Measurements from ENCODE around the gene AKT2. TPM values are rescaled to one million over a fixed set of nuclear protein-coding genes. Genes with fewer than 3 reads are reported as not detected.
A peak's percentile ranks its signal among the peaks of the same experiment; 100 is the strongest.

The AKT2 gene
- total RNA-seq, 1 donor from 2014 or later, result 163 TPM

- intact Hi-C loops (cut with micrococcal nuclease), result loop anchor here (1.0 to 10.0 kb wide), 7 partner anchors 63 to 329 kb away; partner anchors contain the start of genes C19orf47, MAP3K10, PLD3 and SERTAD1
- peak overlapping the region; percentile 99 for H3K27ac Mint-ChIP-seq
Measured at GRCh38 chr19:40285353-40286234, 449 bp upstream of the AKT2 start.

DNA sequence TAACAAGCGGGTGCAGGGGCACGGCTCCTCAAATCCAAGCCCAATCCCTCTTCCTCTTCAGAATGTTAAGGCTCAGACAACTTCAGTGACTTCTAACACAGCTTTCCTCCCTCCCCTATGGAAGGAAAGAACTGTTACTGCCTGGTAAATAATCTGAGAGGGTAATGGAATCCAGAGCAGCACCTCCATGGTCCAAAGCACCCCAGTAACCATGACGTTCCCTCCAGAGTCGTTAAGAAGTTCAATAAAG, 969 bp downstream of the AKT2 start:
- no peak for DNase-seq
- peaks cover 47% of the 10 kb centered on the region for H3K4me1 Mint-ChIP-seq
- peaks cover 2% of the 10 kb centered on the region for H3K27me3 Mint-ChIP-seq
- intact Hi-C loops (cut with micrococcal nuclease), result loop anchor here (2.0 to 10.0 kb wide), 4 partner anchors 93 to 331 kb away; partner anchors contain the start of genes MAP3K10, SERTAD1 and ZNF546
- H3K27ac Mint-ChIP-seq, result peak overlapping the region; percentile 98
- no peaks in the 10 kb centered on the region for H3K9me3 Mint-ChIP-seq
- peaks cover 16% of the 10 kb centered on the region for H3K36me3 Mint-ChIP-seq (ENCODE audit: low read depth)
- peak overlapping the region; percentile 99 for H3K4me3 Mint-ChIP-seq

More at GRCh38 chr19:40285353-40286234, 449 bp upstream of the AKT2 start:
- Mint-ChIP-seq H3K4me3 (peak overlapping the region; percentile 99), H3K36me3 (ENCODE audit: low read depth) (peaks cover 15% of the 10 kb centered on the region), H3K9me3 (no peaks in the 10 kb centered on the region), H3K4me1 (peaks cover 37% of the 10 kb centered on the region), H3K27me3 (peaks cover 2% of the 10 kb centered on the region)
- DNase-seq, result peak; percentile 99

DNA sequence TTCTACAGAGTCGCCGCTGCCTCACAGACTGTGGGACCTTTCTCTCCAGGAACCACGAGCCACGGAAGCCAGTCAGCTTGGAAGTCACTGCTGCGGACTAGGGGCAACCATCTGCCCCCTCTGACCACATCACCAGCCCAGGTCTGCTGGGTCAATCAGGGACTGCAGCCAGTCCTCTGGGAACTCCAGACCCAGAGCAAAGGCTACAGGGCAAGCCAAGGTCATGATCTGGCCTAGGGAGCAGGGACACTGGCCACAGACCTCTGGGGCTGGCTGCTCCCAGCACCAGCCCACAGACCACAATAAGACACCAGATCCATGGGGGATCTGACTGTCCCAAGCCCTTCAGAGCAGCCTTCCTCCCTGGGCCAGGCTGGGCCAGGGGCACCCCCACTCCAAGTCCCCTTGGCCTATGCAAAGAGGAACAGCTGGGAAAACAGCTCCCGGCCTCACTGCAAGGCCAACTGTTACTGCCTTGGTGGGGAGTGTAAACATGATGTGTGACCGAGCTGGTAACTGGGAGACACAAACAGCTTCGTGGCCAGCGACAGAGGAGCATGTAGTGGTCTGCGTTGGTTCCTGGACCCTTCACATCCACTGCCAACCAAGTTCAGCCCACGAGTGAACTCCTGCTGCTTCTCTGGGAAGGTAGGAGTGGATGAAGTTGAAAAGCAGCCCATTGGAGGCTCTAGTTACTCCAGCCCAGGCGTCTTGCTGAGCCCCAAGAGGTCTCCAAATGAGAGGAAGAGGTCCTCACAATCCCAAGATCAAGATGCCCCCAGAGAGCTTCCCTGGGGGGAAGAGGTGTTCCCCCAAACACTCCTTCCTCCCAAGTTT, 1.5 kb downstream of the AKT2 start:
- Mint-ChIP-seq H3K9me3 (no peaks in the 10 kb centered on the region), H3K4me1 (peaks cover 47% of the 10 kb centered on the region)
- intact Hi-C loops (cut with micrococcal nuclease), result loop anchor here (2.0 to 10.0 kb wide), 4 partner anchors 93 to 331 kb away; partner anchors contain the start of genes MAP3K10, SERTAD1 and ZNF546

DNA sequence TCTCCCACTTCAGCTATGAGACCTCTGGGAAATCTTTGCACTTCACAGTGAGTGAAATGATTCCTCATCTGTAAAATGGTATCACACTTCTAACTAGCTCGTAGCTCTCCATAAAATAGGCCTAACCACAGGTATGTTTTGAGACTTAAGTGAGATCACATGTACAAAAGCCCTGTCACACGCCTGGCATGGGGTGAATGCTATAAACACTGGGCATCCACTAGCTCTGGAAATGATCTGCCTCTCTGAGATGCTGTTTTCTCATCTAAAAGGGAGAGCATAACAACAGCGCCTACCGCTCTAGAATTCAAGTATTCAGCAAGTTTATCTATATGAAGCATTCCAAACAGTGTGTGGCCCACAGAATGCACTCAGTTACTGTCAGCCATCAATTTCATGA, 2.2 kb downstream of the AKT2 start:
- Mint-ChIP-seq H3K9me3 (no peaks in the 10 kb centered on the region), H3K4me3 (peak overlapping the region; percentile 99), H3K27me3 (peaks cover 2% of the 10 kb centered on the region), H3K4me1 (peaks cover 49% of the 10 kb centered on the region), H3K36me3 (ENCODE audit: low read depth) (peaks cover 16% of the 10 kb centered on the region), H3K27ac (peak overlapping the region; percentile 98)
- intact Hi-C loops (cut with micrococcal nuclease), result loop anchor here (10.0 kb wide), 2 partner anchors 288 to 332 kb away; partner anchors contain the start of gene ZNF546
- no peak for DNase-seq

More for the DNA sequence above, 1.5 kb downstream of the AKT2 start:
- Mint-ChIP-seq H3K27me3 (peaks cover 2% of the 10 kb centered on the region), H3K36me3 (ENCODE audit: low read depth) (peaks cover 16% of the 10 kb centered on the region), H3K27ac (peak overlapping the region; percentile 98), H3K4me3 (peak overlapping the region; percentile 99)
- DNase-seq, result peak; percentile 63

DNA sequence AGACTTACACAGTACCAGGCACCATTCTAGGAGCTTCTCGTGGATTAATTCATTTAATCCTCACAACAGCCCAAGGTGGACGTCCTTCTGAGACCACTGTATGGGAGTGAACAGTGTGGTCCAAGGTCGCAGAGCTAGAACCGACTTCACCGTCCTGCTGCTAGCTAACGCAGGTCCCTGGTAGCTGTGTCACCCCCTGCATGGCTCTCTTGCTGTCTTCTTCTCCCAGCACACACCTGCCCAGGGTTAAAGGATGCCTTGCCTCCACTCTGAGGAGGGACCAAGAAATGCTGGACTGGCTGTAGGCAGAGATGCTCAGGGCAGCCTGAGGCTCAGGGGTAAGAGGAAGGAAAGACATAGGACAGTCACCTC, 3.0 kb downstream of the AKT2 start:
- H3K36me3 Mint-ChIP-seq (ENCODE audit: low read depth), result peaks cover 16% of the 10 kb centered on the region
- peaks cover 54% of the 10 kb centered on the region for H3K4me1 Mint-ChIP-seq
- intact Hi-C loops (cut with micrococcal nuclease), result loop anchor here (10.0 kb wide), 2 partner anchors 287 to 333 kb away; partner anchors contain the start of gene ZNF546
- H3K27me3 Mint-ChIP-seq, result peaks cover 2% of the 10 kb centered on the region
- H3K27ac Mint-ChIP-seq, result no peak overlapping the region
- no peak for DNase-seq
- H3K4me3 Mint-ChIP-seq, result no peak overlapping the region
- no peaks in the 10 kb centered on the region for H3K9me3 Mint-ChIP-seq

GRCh38 chr19:40281381-40282208, 3.5 kb downstream of the AKT2 start:
- peaks cover 16% of the 10 kb centered on the region for H3K36me3 Mint-ChIP-seq (ENCODE audit: low read depth)
- H3K4me3 Mint-ChIP-seq, result no peak overlapping the region
- DNase-seq, result no peak
- H3K9me3 Mint-ChIP-seq, result no peaks in the 10 kb centered on the region
- intact Hi-C loops (cut with micrococcal nuclease), result loop anchor here (10.0 kb wide), 2 partner anchors 287 to 333 kb away; partner anchors contain the start of gene ZNF546
- H3K27ac Mint-ChIP-seq, result no peak overlapping the region
- H3K27me3 Mint-ChIP-seq, result peaks cover 2% of the 10 kb centered on the region
- H3K4me1 Mint-ChIP-seq, result peaks cover 53% of the 10 kb centered on the region

DNA sequence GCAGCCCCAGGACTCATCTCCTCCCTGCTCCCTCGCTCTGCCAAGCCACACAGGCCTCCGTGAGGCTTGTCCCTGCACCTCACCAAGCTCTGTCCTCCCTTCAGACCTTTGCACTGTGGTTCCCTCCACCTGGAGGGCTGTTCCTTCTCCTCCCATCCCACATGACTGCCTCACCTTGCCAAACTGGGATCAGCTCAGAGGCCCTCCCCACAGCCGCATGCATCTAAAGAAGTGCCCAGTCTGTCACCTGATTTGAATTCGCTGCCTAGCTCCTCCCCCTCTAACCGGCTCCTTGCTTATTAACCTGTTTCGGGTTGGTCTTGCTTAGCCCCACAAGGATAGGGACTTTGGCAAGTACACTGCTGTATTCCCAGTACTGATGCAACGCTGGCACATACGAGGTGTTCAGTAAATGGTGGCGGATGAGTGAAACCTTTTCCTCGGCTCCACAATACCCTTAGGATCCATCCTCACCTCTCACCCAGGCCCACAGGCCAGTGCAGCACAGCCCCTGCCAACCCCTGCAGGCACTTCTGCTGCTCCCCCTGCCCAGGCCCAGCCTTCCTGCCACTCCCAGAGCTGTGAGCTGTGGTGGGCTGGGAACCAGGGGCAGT, 4.4 kb downstream of the AKT2 start:
- H3K4me3 Mint-ChIP-seq, result peak overlapping the region; percentile 10
- H3K27me3 Mint-ChIP-seq, result peaks cover 2% of the 10 kb centered on the region
- H3K36me3 Mint-ChIP-seq (ENCODE audit: low read depth), result peaks cover 16% of the 10 kb centered on the region
- peaks cover 48% of the 10 kb centered on the region for H3K4me1 Mint-ChIP-seq
- intact Hi-C loops (cut with micrococcal nuclease), result loop anchor here (10.0 kb wide), 2 partner anchors 286 to 334 kb away; partner anchors contain the start of gene ZNF546
- peak overlapping the region; percentile 1 for H3K27ac Mint-ChIP-seq
- no peak for DNase-seq
- H3K9me3 Mint-ChIP-seq, result no peaks in the 10 kb centered on the region

- H3K36me3 Mint-ChIP-seq (ENCODE audit: low read depth), result peaks cover 12% of the 10 kb centered on the region
- peak overlapping the region; percentile 67 for H3K27ac Mint-ChIP-seq
- H3K27me3 Mint-ChIP-seq, result no peaks in the 10 kb centered on the region
- H3K4me3 Mint-ChIP-seq, result peak overlapping the region; percentile 10
- no peaks in the 10 kb centered on the region for H3K9me3 Mint-ChIP-seq
- H3K4me1 Mint-ChIP-seq, result peaks cover 47% of the 10 kb centered on the region
- no peak for DNase-seq
- intact Hi-C loops (cut with micrococcal nuclease), result loop anchor here (10.0 kb wide), 2 partner anchors 285 to 335 kb away; partner anchors contain the start of gene ZNF546
Measured at GRCh38 chr19:40279761-40280607, 5.2 kb downstream of the AKT2 start.

DNA sequence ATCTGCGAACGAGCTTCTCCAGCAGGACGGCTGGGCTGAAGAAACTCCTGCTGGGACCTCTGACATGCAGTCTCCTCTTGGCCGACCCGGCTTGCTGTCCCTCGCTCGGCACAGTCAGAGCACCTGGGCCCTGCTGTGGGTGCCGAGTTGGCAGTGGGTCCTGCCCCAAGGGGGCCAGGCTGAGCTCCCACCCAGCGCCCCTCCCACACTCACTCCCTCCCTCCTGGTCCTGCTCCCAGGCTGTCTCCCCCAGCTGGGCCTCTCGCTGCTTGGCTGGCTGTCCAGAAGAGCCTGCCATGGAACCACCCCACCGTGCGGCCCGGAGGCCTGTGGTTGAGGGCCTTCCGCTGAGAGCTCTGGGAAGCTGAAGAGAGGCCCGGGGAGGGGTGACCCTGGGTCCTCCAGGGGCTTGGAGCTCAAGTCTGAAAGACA, 6.0 kb downstream of the AKT2 start:
- Mint-ChIP-seq H3K27ac (no peak overlapping the region), H3K4me3 (no peak overlapping the region), H3K4me1 (peaks cover 51% of the 10 kb centered on the region), H3K36me3 (ENCODE audit: low read depth) (peaks cover 8% of the 10 kb centered on the region), H3K9me3 (no peaks in the 10 kb centered on the region), H3K27me3 (no peaks in the 10 kb centered on the region)
- intact Hi-C loops (cut with micrococcal nuclease), result no loop called here
- no peak for DNase-seq

DNA sequence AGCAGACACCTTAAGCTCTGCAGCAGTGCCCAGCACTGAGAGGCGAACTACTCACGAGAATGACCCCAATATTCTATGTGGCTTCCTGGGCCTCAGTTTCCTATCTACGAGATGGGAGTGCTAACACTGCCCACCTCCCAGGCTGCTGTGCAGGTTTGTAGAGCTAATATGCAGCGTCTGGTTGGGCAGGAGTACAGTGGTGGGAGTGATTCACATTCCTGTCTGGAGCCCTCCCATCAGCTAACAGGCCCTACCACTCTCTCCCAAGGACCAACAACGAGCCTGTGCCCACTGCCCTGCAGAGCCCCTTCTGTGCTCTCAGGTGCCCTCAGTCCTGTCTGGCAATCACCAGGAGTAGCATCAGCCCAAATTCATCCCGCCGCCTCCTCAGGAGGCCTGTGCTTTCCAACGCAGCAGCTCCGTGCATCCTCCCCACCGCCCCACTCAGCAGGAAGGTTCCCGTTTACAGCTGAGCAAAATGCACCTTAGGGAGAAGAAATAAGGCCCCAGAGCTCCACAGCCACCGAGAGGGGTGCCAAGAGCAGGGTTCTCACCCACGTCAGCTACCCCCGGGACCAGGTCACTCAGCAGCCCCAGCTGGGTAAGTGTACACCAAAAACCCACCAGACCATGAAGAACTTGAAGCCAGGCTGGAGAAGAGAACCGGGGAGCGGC, 6.6 kb downstream of the AKT2 start:
- H3K36me3 Mint-ChIP-seq (ENCODE audit: low read depth), result peaks cover 13% of the 10 kb centered on the region
- H3K4me1 Mint-ChIP-seq, result peaks cover 53% of the 10 kb centered on the region
- H3K27ac Mint-ChIP-seq, result no peak overlapping the region
- DNase-seq, result no peak
- H3K27me3 Mint-ChIP-seq, result no peaks in the 10 kb centered on the region
- H3K9me3 Mint-ChIP-seq, result no peaks in the 10 kb centered on the region
- intact Hi-C loops (cut with micrococcal nuclease), result no loop called here
- no peak overlapping the region for H3K4me3 Mint-ChIP-seq

- H3K27me3 Mint-ChIP-seq, result no peaks in the 10 kb centered on the region
- intact Hi-C loops (cut with micrococcal nuclease), result no loop called here
- H3K36me3 Mint-ChIP-seq (ENCODE audit: low read depth), result peaks cover 9% of the 10 kb centered on the region
- no peak for DNase-seq
- peaks cover 44% of the 10 kb centered on the region for H3K4me1 Mint-ChIP-seq
- H3K4me3 Mint-ChIP-seq, result no peak overlapping the region
- H3K27ac Mint-ChIP-seq, result peak overlapping the region; percentile 11
- H3K9me3 Mint-ChIP-seq, result no peaks in the 10 kb centered on the region
Measured at GRCh38 chr19:40277356-40278059, 7.6 kb downstream of the AKT2 start.

Measured in activated CD4-positive, alpha-beta T cell treated with anti-CD3 and anti-CD28 coated beads, Interleukin-2, amount 10 ng/mL, durations not matched to agents 24 days and 14 days (primary cell).